GM23338 (cell line): ENCODE results near the gene KLC4. TPM values are rescaled to one million over a fixed set of nuclear protein-coding genes. Genes with fewer than 3 reads are reported as not detected.

Experiments used
- ATAC-seq: fragments of 200-7000 bp; cut with Tn5 transposase; 3 replicates; pipeline ENCODE4 v1.9.1; 2020
- DNase-seq: peaks from one replicate; pipeline ENCODE4 v3.0.0-alpha.2; 2015; ENCODE audit warnings: low spot score
- H2AFZ ChIP-seq: fragments of 200-600 bp; sonication (generic); 2 replicates; pipeline ENCODE4 v1.8.0; 2016; ENCODE audit warnings: antibody characterized with exemption, mild to moderate bottlenecking, moderate library complexity
- H3F3A ChIP-seq: fragments of 200-600 bp; sonication (generic); replicated peaks from 2 replicates; pipeline ENCODE4 v1.8.0; 2017; ENCODE audit warnings: antibody characterized with exemption, mixed run types, low read depth
- H3K27ac ChIP-seq: fragments of 200-600 bp; sonication (generic); 2 replicates; pipeline ENCODE4 v1.6.1; 2016; ENCODE audit warnings: low read depth
- H3K27me3 ChIP-seq: fragments of 200-600 bp; sonication (generic); 2 replicates; pipeline ENCODE4 v1.8.0; 2016; ENCODE audit warnings: mild to moderate bottlenecking, mixed run types, moderate library complexity; ENCODE audit not compliant: insufficient read depth
- H3K36me3 ChIP-seq: fragments of 200-600 bp; sonication (generic); 2 replicates; pipeline ENCODE4 v1.8.0; 2016; ENCODE audit warnings: mild to moderate bottlenecking; ENCODE audit not compliant: insufficient read depth
- H3K4me1 ChIP-seq: fragments of 200-600 bp; sonication (generic); 2 replicates; pipeline ENCODE4 v1.8.0; 2016; ENCODE audit warnings: mild to moderate bottlenecking, moderate library complexity; ENCODE audit not compliant: insufficient read depth
- H3K4me2 ChIP-seq: fragments of 200-600 bp; sonication (generic); 2 replicates; pipeline ENCODE4 v1.7.1; 2017; ENCODE audit warnings: mixed run types
- H3K4me3 ChIP-seq: fragments of 200-600 bp; sonication (generic); 2 replicates; pipeline ENCODE4 v1.6.1; 2016; ENCODE audit warnings: mixed run types
- H3K79me2 ChIP-seq: fragments of 200-600 bp; sonication (generic); replicated peaks from 2 replicates; pipeline ENCODE4 v1.8.0; 2017; ENCODE audit warnings: mild to moderate bottlenecking; ENCODE audit not compliant: insufficient read depth
- H3K9me2 ChIP-seq: fragments of 200-600 bp; sonication (generic); 2 replicates; pipeline ENCODE4 v1.8.0; 2017; ENCODE audit not compliant: insufficient read depth
- H4K20me1 ChIP-seq: fragments of 200-600 bp; sonication (generic); replicated peaks from 2 replicates; pipeline ENCODE4 v1.8.0; 2017; ENCODE audit warnings: mild to moderate bottlenecking; ENCODE audit not compliant: insufficient read depth
- H3K27ac Mint-ChIP-seq: 2 replicates; pipeline ENCODE4 v1.8.0; 2020; ENCODE audit warnings: inconsistent platforms, mild to moderate bottlenecking, moderate library complexity, mixed read lengths
- H3K27me3 Mint-ChIP-seq: 3 replicates; pipeline ENCODE4 v1.8.0; 2022; ENCODE audit warnings: low read depth, mild to moderate bottlenecking, moderate library complexity, mixed read lengths, inconsistent platforms; ENCODE audit not compliant: insufficient read depth, poor library complexity
- H3K36me3 Mint-ChIP-seq: 3 replicates; pipeline ENCODE4 v1.8.0; 2021; ENCODE audit warnings: low read depth, mild to moderate bottlenecking, inconsistent platforms, moderate library complexity, mixed read lengths
- H3K4me1 Mint-ChIP-seq: 3 replicates; pipeline ENCODE4 v1.8.0; 2020; ENCODE audit warnings: mild to moderate bottlenecking, inconsistent platforms, mixed read lengths
- H3K4me3 Mint-ChIP-seq: 3 replicates; pipeline ENCODE4 v1.8.0; 2021; ENCODE audit warnings: moderate library complexity, mild to moderate bottlenecking, inconsistent platforms, mixed read lengths
- H3K9me3 Mint-ChIP-seq: 3 replicates; pipeline ENCODE4 v1.8.0; 2020; ENCODE audit warnings: moderate library complexity, mild to moderate bottlenecking, inconsistent platforms, mixed read lengths
- POLR2AphosphoS5 ChIP-seq: IDR thresholded peaks from 2 replicates; pipeline ENCODE4 v1.6.1; 2016; ENCODE audit warnings: antibody characterized with exemption, low read depth
- ZNF331 ChIP-seq: fragments of 250-450 bp; sonication (Bioruptor Pico); IDR thresholded peaks from 2 replicates; pipeline ENCODE4 v1.5.0; 2020; ENCODE audit warnings: low read depth, mild to moderate bottlenecking, moderate library complexity
- polyA plus RNA-seq: library from polyadenylated mRNA; unstranded; fragments of >200 nt; fragmentation: Nextera tagmentation; extraction: Ambion mirVana; gene quantifications from 2 replicates; pipeline ENCODE4 v1.2.1, GENCODE V29; 2016
- total RNA-seq: library from RNA; depleted of rRNA; stranded (reverse); fragments of >200 nt; shearing (Covaris generic); gene quantifications from 2 replicates; pipeline ENCODE4 v1.2.3, GENCODE V29; 2014
- TF ChIP-seq, protein P1 (sequence below): IDR thresholded peaks from one replicate; pipeline ENCODE4 v1.6.1; 2018; ENCODE audit warnings: antibody characterized with exemption; ENCODE audit not compliant: unreplicated experiment
- TF ChIP-seq, protein P2 (sequence below): fragments of 250-450 bp; sonication (Bioruptor Pico); IDR thresholded peaks from 2 replicates; pipeline ENCODE4 v1.5.0; 2020; ENCODE audit warnings: mild to moderate bottlenecking, moderate library complexity

Gene KLC4
- total and polyA plus RNA-seq, 2 experiments from 2014 or later, result 14.9 to 17.4 TPM

DNA sequence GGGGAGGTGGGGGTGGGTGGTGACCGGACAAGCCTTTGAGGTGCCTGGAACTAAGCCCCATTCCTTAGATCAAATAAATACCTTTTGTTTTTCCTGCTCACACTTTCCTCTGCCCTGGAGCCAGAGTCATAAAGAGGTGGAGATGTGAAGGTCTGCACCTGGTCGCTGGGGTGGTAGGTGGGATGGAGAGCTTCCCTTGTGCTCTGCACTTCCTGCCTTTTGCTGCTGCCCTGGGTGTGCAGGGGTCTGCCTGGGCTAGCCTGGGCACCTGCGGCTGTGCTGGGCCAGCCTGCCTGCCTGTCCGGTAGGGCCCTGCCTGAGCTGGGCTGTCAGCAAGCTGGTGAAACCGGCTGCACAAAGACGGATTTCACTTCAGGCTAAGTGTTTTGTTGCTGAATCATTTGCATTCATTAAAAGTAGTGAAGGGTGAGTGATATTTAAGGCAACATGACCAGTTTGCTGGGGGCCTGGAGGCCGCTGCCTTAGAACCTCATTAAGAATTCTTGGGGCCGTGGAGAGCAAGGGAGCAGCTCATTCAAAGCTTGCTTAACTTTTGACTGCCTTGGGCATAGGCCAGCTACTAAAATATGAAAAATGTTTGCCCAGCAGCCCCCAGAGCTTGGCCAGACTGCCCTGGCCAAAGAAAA, 37.1 kb downstream of the KLC4 start:
- Mint-ChIP-seq H3K9me3 (no peaks in the 10 kb centered on the region), H3K36me3 (no peaks in the 10 kb centered on the region), H3K27ac (peak overlapping the region; percentile 93), H3K4me3 (no peak overlapping the region), H3K27me3 (peaks cover 3% of the 10 kb centered on the region), H3K4me1 (peaks cover 46% of the 10 kb centered on the region)
- no peak overlapping the region for H2AFZ ChIP-seq
- no peak overlapping the region; the same call in 1 of the 2 replicates for H3K4me3 ChIP-seq
- H3K9me2 ChIP-seq, result no peaks in the 10 kb centered on the region
- DNase-seq (peak; percentile 53), ATAC-seq (peak; percentile 80)
- H3K4me1 ChIP-seq, result peaks cover 43% of the 10 kb centered on the region
- TF ChIP-seq ZNF331, result no peak
- TF ChIP-seq, protein P1, sequence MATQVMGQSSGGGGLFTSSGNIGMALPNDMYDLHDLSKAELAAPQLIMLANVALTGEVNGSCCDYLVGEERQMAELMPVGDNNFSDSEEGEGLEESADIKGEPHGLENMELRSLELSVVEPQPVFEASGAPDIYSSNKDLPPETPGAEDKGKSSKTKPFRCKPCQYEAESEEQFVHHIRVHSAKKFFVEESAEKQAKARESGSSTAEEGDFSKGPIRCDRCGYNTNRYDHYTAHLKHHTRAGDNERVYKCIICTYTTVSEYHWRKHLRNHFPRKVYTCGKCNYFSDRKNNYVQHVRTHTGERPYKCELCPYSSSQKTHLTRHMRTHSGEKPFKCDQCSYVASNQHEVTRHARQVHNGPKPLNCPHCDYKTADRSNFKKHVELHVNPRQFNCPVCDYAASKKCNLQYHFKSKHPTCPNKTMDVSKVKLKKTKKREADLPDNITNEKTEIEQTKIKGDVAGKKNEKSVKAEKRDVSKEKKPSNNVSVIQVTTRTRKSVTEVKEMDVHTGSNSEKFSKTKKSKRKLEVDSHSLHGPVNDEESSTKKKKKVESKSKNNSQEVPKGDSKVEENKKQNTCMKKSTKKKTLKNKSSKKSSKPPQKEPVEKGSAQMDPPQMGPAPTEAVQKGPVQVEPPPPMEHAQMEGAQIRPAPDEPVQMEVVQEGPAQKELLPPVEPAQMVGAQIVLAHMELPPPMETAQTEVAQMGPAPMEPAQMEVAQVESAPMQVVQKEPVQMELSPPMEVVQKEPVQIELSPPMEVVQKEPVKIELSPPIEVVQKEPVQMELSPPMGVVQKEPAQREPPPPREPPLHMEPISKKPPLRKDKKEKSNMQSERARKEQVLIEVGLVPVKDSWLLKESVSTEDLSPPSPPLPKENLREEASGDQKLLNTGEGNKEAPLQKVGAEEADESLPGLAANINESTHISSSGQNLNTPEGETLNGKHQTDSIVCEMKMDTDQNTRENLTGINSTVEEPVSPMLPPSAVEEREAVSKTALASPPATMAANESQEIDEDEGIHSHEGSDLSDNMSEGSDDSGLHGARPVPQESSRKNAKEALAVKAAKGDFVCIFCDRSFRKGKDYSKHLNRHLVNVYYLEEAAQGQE, result no peak
- TF ChIP-seq POLR2AphosphoS5, result no peak
- TF ChIP-seq, protein P2, sequence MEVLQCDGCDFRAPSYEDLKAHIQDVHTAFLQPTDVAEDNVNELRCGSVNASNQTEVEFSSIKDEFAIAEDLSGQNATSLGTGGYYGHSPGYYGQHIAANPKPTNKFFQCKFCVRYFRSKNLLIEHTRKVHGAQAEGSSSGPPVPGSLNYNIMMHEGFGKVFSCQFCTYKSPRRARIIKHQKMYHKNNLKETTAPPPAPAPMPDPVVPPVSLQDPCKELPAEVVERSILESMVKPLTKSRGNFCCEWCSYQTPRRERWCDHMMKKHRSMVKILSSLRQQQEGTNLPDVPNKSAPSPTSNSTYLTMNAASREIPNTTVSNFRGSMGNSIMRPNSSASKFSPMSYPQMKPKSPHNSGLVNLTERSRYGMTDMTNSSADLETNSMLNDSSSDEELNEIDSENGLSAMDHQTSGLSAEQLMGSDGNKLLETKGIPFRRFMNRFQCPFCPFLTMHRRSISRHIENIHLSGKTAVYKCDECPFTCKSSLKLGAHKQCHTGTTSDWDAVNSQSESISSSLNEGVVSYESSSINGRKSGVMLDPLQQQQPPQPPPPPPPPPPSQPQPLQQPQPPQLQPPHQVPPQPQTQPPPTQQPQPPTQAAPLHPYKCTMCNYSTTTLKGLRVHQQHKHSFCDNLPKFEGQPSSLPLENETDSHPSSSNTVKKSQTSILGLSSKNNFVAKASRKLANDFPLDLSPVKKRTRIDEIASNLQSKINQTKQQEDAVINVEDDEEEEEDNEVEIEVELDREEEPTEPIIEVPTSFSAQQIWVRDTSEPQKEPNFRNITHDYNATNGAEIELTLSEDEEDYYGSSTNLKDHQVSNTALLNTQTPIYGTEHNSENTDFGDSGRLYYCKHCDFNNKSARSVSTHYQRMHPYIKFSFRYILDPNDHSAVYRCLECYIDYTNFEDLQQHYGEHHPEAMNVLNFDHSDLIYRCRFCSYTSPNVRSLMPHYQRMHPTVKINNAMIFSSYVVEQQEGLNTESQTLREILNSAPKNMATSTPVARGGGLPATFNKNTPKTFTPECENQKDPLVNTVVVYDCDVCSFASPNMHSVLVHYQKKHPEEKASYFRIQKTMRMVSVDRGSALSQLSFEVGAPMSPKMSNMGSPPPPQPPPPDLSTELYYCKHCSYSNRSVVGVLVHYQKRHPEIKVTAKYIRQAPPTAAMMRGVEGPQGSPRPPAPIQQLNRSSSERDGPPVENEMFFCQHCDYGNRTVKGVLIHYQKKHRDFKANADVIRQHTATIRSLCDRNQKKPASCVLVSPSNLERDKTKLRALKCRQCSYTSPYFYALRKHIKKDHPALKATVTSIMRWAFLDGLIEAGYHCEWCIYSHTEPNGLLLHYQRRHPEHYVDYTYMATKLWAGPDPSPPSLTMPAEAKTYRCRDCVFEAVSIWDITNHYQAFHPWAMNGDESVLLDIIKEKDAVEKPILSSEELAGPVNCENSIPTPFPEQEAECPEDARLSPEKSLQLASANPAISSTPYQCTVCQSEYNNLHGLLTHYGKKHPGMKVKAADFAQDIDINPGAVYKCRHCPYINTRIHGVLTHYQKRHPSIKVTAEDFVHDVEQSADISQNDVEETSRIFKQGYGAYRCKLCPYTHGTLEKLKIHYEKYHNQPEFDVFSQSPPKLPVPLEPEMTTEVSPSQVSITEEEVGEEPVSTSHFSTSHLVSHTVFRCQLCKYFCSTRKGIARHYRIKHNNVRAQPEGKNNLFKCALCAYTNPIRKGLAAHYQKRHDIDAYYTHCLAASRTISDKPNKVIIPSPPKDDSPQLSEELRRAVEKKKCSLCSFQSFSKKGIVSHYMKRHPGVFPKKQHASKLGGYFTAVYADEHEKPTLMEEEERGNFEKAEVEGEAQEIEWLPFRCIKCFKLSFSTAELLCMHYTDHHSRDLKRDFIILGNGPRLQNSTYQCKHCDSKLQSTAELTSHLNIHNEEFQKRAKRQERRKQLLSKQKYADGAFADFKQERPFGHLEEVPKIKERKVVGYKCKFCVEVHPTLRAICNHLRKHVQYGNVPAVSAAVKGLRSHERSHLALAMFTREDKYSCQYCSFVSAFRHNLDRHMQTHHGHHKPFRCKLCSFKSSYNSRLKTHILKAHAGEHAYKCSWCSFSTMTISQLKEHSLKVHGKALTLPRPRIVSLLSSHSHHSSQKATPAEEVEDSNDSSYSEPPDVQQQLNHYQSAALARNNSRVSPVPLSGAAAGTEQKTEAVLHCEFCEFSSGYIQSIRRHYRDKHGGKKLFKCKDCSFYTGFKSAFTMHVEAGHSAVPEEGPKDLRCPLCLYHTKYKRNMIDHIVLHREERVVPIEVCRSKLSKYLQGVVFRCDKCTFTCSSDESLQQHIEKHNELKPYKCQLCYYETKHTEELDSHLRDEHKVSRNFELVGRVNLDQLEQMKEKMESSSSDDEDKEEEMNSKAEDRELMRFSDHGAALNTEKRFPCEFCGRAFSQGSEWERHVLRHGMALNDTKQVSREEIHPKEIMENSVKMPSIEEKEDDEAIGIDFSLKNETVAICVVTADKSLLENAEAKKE (CRISPR knock-in tag), result no peak
- H3F3A ChIP-seq, result peaks cover 3% of the 10 kb centered on the region; the same call in 1 of the 2 replicates
- no peaks in the 10 kb centered on the region for H3K36me3 ChIP-seq
- no peaks in the 10 kb centered on the region for H4K20me1 ChIP-seq
- peak overlapping the region; percentile 84 for H3K27ac ChIP-seq
- no peaks in the 10 kb centered on the region for H3K27me3 ChIP-seq
- H3K4me2 ChIP-seq, result peak overlapping the region; percentile 64; the same call in 1 of the 2 replicates
- H3K79me2 ChIP-seq, result peaks cover 97% of the 10 kb centered on the region
